Mesenteric fat pad (tissue), 1 donor: ENCODE data around the gene PTPRN2. TPM values are rescaled to one million over a fixed set of nuclear protein-coding genes. Genes with fewer than 3 reads are reported as not detected.
"Not testable (repeated sequence)": the region's sequence is repeated elsewhere in the genome, so short reads cannot be mapped to it uniquely, and the experiment has no call there.

ENCODE experiments used
- DNase-seq: peaks from one replicate; pipeline ENCODE4 v3.0.0-alpha.2; 2020; ENCODE audit warnings: low spot score
- total RNA-seq: library from RNA; stranded (reverse); fragmentation: NEBNext Ultra II Directional; extraction: Animal tissue kit (Norgen Biotek cat#: 25700); gene quantifications from one replicate; pipeline ENCODE4 v1.2.1, GENCODE V29; 2021
- donor health status: DM: yes; HTN: yes; CAD: no.

Gene PTPRN2
- total RNA-seq, 1 donor from 2014 or later = 2.6 TPM

GRCh38 chr7:158164101-158165095 is 423.2 kb downstream of the PTPRN2 start:
- DNase-seq = no peak

- DNase-seq = no peak
These were observed 426.4 kb downstream of the PTPRN2 start for GRCh38 chr7:158161194-158161593.

- DNase-seq = no peak
These were observed 427.4 kb downstream of the PTPRN2 start for GRCh38 chr7:158160199-158160598.

GRCh38 chr7:158157460-158157859 is 430.2 kb downstream of the PTPRN2 start:
- DNase-seq = peak; percentile 67

DNA sequence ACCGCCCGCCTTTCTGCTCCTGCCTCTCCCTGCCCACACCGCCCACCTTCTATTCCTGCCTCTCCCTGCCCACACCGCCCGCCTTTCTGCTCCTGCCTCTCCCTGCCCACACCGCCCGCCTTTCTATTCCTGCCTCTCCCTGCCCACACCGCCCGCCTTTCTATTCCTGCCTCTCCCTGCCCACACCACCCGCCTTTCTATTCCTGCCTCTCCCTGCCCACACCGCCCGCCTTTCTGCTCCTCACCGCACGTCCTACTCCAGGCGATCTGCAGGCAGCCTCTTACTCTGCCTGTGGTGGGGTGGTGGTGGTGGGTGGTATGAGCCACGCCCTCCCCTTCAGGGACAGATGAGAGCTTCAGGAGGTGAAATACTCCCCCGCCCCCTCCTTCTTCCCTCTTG is 436.4 kb downstream of the PTPRN2 start:
- DNase-seq = peak; percentile 96

- DNase-seq = no peak
These were observed 437.4 kb downstream of the PTPRN2 start for GRCh38 chr7:158150234-158150633.

DNA sequence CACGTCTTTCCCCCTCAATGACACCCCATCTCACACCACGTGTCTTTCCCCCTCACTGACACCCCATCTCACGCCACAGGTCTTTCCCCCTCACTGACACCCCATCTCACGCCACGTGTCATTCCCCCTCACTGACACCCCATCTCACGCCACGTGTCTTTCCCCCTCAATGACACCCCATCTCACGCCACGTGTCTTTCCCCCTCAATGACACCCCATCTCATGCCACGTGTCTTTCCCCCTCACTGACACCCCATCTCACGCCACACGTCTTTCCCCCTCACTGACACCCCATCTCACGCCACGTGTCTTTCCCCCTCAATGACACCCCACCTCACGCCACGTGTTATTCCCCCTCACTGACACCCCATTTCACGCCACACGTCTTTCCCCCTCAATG is 440.2 kb downstream of the PTPRN2 start:
- not testable (repeated sequence) for DNase-seq

GRCh38 chr7:158145370-158145769 is 442.3 kb downstream of the PTPRN2 start:
- DNase-seq = no peak

DNA sequence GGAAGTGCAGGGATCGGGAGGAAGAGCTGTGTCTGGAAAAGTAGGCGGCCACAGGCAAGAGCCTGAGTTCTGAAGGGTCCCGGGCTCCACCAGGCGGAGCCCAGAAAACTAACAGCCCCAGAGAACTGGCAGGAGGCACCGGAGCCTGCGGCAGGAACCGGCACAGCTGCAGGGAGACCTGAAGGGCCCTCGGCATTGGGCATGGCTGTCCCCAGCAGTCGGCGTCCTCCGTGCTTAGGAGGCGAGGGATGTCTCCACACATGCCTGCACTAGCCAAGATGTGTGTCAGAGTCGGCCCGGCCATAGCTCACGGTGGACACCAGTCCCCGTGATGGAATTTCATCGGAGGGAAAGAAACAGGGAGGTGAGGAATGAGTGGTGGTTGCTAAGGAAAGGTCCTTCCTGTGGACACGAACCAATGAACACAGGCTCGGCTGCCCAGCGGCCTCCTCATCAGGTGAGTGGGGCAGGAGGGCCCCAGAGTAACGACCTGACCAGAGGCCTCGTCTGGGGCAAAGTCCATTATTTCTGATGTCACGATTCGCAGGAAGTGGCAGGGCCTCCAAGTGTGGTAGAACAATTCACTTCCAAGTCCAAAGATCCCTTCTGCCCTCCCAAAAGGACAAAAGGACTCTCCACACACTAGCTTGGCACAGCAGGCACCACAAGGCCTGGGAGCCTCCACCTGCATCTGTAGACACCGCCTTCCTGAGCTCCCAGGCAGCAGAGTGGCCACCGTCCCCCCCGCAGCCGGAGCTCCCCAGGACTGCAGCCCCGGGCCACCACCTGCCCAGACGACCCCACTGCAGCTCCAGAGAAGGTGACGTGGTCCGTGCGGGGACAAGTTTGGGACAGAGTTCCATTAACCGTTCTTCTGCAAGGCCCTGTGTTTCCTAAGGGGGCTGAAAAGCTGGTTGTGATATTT is 444.2 kb downstream of the PTPRN2 start:
- DNase-seq = no peak

DNA sequence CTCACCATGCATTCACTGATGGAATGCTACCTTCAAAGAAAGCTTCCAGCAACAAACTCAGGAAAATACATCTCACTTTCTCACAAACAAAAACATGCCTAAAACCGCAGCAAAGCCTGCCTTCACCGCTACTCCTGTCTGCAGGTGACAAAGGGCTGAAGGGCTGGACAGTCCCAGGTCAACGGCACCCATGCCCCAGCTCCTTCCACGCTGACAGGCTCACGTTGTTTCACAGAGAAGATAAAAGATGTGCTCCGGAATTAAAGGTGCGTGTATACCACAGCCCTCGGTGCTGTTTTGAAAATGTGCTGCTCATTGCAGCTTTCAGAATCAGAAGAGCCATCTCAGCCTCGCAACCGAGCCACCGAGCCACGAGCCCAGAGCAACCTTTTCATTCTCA is 445.0 kb downstream of the PTPRN2 start:
- peak; percentile 47 for DNase-seq

- DNase-seq = peak; percentile 85
These were observed 445.7 kb downstream of the PTPRN2 start for GRCh38 chr7:158141806-158142518.

GRCh38 chr7:158141221-158141582 is 446.4 kb downstream of the PTPRN2 start:
- peak; percentile 78 for DNase-seq

- DNase-seq = peak; percentile 45
These were observed 446.9 kb downstream of the PTPRN2 start for GRCh38 chr7:158140538-158141220.

GRCh38 chr7:158139499-158139898 is 448.1 kb downstream of the PTPRN2 start:
- DNase-seq = peak; percentile 28

- DNase-seq = no peak
These were observed 449.4 kb downstream of the PTPRN2 start for GRCh38 chr7:158138329-158138597.

- peak; percentile 79 for DNase-seq
These were observed 449.9 kb downstream of the PTPRN2 start for GRCh38 chr7:158137516-158138328.

GRCh38 chr7:158135931-158136330 is 451.7 kb downstream of the PTPRN2 start:
- peak; percentile 47 for DNase-seq

DNA sequence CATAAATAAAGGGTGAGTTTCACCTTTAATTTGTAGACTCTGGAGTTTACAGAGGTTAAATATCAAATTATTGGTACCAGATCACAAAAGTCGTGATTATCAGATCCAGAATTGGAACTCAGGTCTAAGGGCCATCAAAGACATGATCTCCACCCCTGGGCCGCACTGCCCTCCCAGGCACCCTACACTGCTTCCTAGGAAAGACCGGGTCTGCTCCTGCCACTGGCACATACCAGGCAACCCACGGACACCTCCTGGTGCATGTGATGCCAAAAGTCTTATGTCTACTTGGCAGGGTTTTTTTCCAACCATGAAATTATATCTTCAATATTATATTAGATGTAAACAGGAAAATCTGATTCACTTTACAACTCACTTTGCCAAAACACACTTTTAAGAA is 452.8 kb downstream of the PTPRN2 start:
- DNase-seq = peak; percentile 67

DNA sequence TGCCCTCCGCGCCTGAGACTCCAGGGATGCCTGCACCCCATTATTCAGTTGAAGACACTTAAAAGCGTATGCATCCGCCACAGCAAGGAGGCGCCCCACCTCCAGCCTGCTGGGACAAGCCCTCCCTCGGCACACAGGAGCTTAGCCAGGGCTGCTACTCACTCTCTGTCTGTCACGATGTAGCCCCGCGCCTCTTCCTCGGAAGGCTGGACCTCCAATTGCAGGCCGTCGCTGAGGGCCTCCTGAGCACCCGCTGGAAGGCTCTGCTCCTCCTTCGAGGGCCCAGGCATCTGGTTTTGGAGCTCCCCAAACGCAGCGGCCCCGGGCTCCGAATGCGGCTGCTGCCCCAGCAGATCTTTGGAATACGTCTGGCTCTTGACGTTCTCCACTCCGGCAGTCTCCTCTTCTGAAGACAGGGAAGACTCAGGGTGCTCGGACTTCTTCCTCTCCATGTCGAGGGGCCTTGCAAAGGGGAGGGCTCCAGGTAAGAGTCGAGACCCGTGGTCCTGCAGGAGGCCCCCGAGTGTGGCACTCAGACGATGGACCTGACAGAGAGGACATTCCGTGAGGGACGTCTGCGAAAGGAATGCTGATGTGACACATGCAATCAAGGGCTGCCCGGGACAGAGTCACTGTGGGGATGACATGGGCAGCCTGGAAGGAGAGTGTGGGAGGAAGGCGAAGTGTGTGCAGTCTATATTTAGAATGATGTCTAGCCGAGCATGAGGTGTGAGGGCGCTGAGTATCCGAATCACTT is 453.9 kb downstream of the PTPRN2 start:
- DNase-seq = peak; percentile 86
